Activated CD8-positive, alpha-beta memory T cell treated with anti-CD3 and anti-CD28 coated beads, Interleukin-2, amount 10 ng/mL, durations not matched to agents 7 days and 5 days (primary cell): ENCODE measurements around the gene STIL. TPM values are rescaled to one million over a fixed set of nuclear protein-coding genes. Genes with fewer than 3 reads are reported as not detected.

Experiments used
- ATAC-seq: fragments of 150-1000 bp; cut with Tn5 transposase; one replicate; pipeline ENCODE4 v1.10.0; 2021; ENCODE audit warnings: moderate library complexity
- CTCF ChIA-PET: fragments of 350-600 bp; sonication (Branson Sonifier 250); formaldehyde crosslinking; loops from one replicate; lab custom pipeline; 2021; ENCODE audit warnings: antibody characterized with exemption; lab: Charles Lee
- DNase-seq: peaks from one replicate; pipeline ENCODE4 v3.0.0-alpha.2; 2020
- H3K27ac Mint-ChIP-seq: one replicate; pipeline ENCODE4 v1.8.0; 2021; ENCODE audit warnings: mild to moderate bottlenecking, mixed read lengths
- H3K27me3 Mint-ChIP-seq: one replicate; pipeline ENCODE4 v1.8.0; 2021; ENCODE audit warnings: mixed read lengths
- H3K36me3 Mint-ChIP-seq: one replicate; pipeline ENCODE4 v1.8.0; 2021; ENCODE audit warnings: mild to moderate bottlenecking, mixed read lengths
- H3K4me1 Mint-ChIP-seq: one replicate; pipeline ENCODE4 v1.8.0; 2021; ENCODE audit warnings: mixed read lengths
- H3K4me3 Mint-ChIP-seq: one replicate; pipeline ENCODE4 v1.8.0; 2021; ENCODE audit warnings: mild to moderate bottlenecking, moderate library complexity, mixed read lengths
- H3K9me3 Mint-ChIP-seq: one replicate; pipeline ENCODE4 v1.8.0; 2022; ENCODE audit warnings: low read depth, mixed read lengths
- total RNA-seq, 2 experiments: library from RNA; stranded (reverse); gene quantifications; one replicate each; pipeline ENCODE4 v1.2.3, GENCODE V29; 2021

STIL gene
- total RNA-seq, 2 experiments from 2014 or later, result 38.6 to 51.3 TPM

DNA sequence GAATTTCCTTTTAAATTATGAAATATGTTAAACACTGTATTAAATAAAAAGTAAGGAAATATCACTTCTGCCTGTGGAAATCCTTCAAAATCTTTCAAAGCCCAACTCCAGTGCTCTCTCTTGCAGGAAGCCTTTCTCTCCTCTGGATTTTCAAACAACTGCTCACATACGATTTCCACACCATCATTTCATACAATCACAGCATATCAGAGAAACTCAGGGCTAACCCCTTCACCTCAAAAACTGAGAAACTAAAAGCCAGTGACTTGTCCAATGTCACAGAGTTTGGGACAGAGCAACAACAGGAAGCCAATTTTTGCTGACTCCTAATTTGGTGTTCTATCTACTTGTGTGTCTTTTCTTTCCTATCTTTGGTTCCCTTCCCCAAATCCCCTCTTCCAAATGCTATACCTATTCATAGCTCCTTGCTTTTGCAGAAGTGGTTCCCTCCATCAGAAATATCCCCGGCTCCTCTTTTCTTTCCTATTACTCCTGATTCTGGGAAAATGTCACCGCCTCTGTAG is 69.5 kb downstream of the STIL start:
- no peak for ATAC-seq
- no peak for DNase-seq
- Mint-ChIP-seq H3K36me3 (peaks cover 4% of the 10 kb centered on the region), H3K27me3 (peaks cover 39% of the 10 kb centered on the region), H3K27ac (no peak overlapping the region), H3K4me1 (peaks cover 3% of the 10 kb centered on the region), H3K9me3 (no peaks in the 10 kb centered on the region), H3K4me3 (no peak overlapping the region)
- CTCF ChIA-PET, result interaction anchor here (1.4 to 3.5 kb wide), 2 partner anchors 51 to 191 kb away, joined by 5 to 9 read pairs; no protein-coding TSS in a partner anchor

DNA sequence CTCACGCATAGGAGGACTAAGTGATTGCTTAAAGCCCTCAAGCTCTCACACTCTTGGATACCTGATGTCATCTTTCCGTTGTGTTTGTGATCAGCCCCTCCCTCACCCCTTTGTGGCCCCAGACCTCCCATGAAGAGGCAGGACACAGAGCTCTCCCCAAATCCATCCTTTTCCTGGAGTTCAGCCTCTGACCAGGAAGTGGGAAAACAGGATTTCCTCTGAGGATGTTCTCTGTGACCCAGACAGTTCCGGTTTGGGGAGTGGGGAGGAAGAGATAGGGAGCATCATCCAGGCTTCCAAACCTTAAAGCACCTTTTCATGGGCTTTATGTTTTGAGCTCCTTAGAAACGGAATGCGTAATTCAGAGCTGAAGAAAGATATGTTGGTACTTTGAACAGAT is 70.0 kb downstream of the STIL start:
- Mint-ChIP-seq H3K27ac (no peak overlapping the region), H3K9me3 (no peaks in the 10 kb centered on the region), H3K36me3 (peaks cover 1% of the 10 kb centered on the region), H3K27me3 (peaks cover 44% of the 10 kb centered on the region), H3K4me1 (peaks cover 8% of the 10 kb centered on the region), H3K4me3 (no peak overlapping the region)
- DNase-seq, result no peak
- CTCF ChIA-PET, result interaction anchor here (1.4 to 3.5 kb wide), 2 partner anchors 51 to 192 kb away, joined by 5 to 9 read pairs; no protein-coding TSS in a partner anchor
- no peak for ATAC-seq

DNA sequence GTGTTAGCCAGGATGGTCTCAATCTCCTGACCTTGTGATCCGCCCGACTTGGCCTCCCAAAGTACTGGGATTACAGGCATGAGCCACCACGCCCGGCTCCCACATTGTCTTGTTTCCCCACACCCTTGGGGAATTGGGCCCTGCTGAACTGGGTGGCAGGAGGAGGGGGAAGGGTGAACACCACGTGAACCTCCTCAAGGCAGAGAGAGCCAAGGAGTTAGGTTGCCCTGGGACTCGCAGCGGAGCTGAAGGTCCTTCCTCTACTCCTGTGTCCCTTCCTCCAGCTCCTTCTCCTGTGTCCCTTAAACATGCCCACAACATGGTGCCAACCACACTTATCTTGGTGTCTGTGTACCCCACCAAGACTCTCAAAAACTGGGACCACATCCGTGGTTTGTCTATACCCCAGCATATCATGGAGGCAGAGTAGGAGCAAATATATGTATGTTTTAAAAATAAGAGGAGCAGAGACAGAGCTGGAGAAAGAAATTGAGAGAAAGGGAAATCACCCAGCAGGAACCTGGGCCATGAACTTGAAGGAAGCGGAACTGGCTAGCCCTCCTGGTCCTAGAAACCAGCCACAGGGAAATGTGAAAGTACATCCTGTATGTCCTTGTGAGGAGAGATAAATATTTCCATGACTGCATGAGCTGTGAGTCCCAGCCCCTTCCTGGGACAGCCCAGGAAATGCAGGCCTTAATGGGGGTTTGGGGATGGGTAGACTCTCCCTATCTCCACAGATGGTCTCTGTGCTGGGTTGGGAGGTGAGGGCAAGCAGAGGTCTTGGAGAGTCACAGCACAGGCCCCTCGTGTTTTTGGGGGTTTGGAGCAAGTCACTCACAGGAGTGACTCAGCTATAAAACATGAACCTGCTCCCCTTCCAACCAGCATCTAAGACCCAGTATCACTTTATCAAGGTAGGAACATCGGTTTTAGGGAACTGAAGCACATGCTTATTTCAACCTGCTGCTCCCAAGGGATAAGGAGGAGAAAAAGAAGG is 72.5 kb downstream of the STIL start:
- CTCF ChIA-PET, result interaction anchor here (0.9 to 1.0 kb wide), 2 partner anchors 10 to 62 kb away, joined by 3 read pairs; no protein-coding TSS in a partner anchor
- no peaks in the 10 kb centered on the region for H3K36me3 Mint-ChIP-seq
- H3K4me3 Mint-ChIP-seq, result no peak overlapping the region
- no peak overlapping the region for H3K27ac Mint-ChIP-seq
- DNase-seq (no peak), ATAC-seq (no peak)
- H3K4me1 Mint-ChIP-seq, result peaks cover 12% of the 10 kb centered on the region
- no peaks in the 10 kb centered on the region for H3K9me3 Mint-ChIP-seq
- H3K27me3 Mint-ChIP-seq, result peaks cover 58% of the 10 kb centered on the region

DNA sequence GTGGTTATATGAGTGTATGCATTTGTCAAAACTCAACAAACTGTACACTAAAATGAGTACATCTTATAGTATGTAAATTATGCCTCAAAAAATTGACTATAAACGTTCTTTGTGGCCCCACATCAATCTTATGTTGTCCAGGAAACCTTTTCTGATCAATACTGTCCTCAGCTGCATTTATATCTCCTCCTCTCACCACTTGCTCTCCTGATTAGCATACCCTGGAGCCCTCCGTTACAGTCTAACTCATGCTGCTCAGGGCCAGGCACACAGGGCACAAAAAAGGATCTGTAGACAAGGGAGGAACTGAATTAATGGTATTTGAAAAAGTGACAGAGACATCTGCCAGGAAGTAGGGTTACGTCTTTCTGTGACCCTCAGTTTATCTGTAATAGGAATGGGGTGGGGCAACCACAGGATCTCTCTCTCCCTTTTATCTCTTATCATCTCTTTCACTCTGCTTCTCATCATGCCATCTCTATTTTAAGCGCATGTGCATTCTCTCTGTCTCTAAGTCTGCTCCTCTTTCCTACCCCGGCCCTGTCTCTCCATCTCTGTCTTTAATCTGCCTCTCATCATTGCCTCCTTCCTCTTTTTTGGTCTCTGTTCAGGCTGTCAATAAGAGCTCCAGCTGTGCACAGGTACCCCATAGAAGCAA is 74.9 kb downstream of the STIL start:
- Mint-ChIP-seq H3K4me1 (peaks cover 13% of the 10 kb centered on the region), H3K4me3 (no peak overlapping the region), H3K27me3 (peaks cover 61% of the 10 kb centered on the region), H3K27ac (no peak overlapping the region), H3K9me3 (no peaks in the 10 kb centered on the region), H3K36me3 (no peaks in the 10 kb centered on the region)
- DNase-seq (no peak), ATAC-seq (peak; percentile 33)
- CTCF ChIA-PET, result interaction anchor here (0.6 to 1.8 kb wide), 4 partner anchors 22 to 199 kb away, joined by 4 to 5 read pairs (median 4); partner anchors contain the start of gene FOXD2

DNA sequence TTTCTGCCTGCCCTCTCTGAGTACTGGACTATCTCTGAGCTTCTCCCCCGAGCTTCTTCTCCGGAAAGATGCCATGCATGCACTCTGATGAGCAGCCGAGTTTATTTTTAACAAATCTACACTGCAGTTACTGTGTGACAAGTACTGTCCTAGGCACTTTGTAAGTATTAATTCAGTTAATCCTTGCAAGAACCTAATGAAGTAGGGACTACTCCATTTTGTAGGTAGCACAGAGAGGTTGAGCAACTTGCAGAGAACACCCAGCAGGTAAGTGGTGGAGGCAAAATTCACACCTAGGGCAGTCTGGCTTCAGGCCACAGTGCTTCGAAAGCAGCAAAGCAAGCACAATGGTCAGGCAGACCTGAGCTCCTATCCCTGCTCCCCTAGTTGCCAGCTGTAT is 78.1 kb downstream of the STIL start:
- no peaks in the 10 kb centered on the region for H3K36me3 Mint-ChIP-seq
- no peak overlapping the region for H3K4me3 Mint-ChIP-seq
- CTCF ChIA-PET, result interaction anchor here (1.2 to 2.5 kb wide), 3 partner anchors 9 to 201 kb away, joined by 4 to 9 read pairs (median 4); partner anchors contain the start of gene FOXD2
- H3K27me3 Mint-ChIP-seq, result peaks cover 72% of the 10 kb centered on the region
- no peaks in the 10 kb centered on the region for H3K9me3 Mint-ChIP-seq
- no peak for ATAC-seq
- H3K27ac Mint-ChIP-seq, result no peak overlapping the region
- H3K4me1 Mint-ChIP-seq, result peaks cover 21% of the 10 kb centered on the region
- no peak for DNase-seq

DNA sequence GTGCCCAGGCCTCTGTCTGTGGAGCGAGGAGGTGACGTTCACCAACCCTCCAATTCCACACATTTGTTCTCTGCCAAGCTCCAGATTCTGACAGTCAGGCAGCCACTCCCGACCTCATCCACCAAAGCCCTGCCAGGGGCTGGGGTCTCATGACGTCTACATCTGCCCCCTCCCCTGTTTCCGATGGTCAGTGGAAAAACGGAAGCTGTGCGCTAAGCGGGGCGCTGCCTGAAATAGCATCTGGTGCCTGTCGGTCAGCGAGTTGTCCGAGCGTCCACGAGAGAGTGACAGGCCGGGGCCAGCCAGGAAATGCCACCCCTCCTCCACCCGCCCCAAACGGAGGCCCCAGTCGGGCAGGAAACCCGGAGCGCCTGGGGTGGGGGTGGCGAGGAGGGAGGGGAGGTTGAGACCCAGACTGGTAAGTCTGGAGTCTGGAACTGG is 78.7 kb downstream of the STIL start:
- Mint-ChIP-seq H3K27ac (no peak overlapping the region), H3K9me3 (no peaks in the 10 kb centered on the region), H3K4me1 (peaks cover 23% of the 10 kb centered on the region), H3K4me3 (no peak overlapping the region), H3K27me3 (peaks cover 78% of the 10 kb centered on the region), H3K36me3 (no peaks in the 10 kb centered on the region)
- CTCF ChIA-PET, result interaction anchor here (1.2 to 1.3 kb wide), 2 partner anchors 8 to 202 kb away, joined by 4 read pairs; partner anchors contain the start of gene FOXD2
- DNase-seq, result no peak
- ATAC-seq, result no peak

DNA sequence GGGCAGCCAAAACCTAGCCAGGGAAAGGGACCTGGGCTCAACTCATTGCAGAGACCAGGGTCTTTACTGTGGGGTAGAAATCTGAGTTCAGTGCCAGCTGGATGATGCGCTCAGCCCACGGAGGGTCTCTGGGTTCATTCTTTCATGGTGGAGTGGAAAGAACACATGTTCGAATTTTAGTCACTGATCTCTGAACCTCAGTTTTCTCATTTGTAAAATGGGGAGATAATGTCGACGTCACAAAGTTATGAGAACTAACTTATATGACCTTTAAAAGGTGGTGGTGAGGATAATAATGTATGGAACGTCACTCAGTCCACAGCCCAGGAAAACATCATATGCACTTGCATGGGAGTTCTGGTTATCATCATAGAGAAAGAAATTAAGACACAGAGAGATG is 80.8 kb downstream of the STIL start:
- peaks cover 15% of the 10 kb centered on the region for H3K4me1 Mint-ChIP-seq
- H3K9me3 Mint-ChIP-seq, result no peaks in the 10 kb centered on the region
- DNase-seq (no peak), ATAC-seq (no peak)
- no peak overlapping the region for H3K4me3 Mint-ChIP-seq
- no peak overlapping the region for H3K27ac Mint-ChIP-seq
- no peaks in the 10 kb centered on the region for H3K36me3 Mint-ChIP-seq
- peaks cover 87% of the 10 kb centered on the region for H3K27me3 Mint-ChIP-seq
- CTCF ChIA-PET, result no interaction called here

DNA sequence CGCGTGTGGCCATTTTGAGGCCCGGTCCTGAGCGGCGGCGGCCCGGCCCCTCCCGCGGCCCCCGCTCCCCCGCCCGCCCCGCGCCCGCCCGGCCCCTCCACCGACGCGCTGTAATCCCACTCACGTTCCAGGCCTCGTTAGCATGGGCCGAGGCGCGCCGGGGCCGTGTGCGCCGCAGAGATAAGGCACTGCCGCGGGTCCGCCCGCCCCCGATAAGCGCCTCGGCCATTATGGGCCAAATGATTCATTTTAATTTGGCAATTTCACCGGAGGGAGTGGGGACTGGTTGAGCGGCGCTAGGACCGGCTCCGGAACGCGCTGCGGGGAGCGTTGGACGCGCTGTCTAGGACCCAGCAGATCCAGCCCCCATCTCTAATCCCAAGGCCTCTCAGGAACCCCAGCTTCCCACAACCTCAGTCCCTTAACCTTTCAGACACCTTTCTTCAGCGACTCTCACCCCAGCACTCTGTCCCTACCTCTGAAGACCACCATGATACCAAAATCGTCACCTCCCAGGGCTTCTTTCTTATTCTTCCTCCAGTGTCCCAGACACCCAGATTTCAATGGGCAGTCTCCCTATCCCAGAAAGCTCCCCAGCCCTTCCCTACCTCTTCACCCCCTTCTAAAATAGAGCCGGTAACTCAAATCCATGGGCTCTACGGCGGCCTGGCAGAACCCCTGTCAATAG is 81.6 kb downstream of the STIL start, which contains the start of gene TAL1:
TAL1 (minus strand) TSS at position 39 of the 688 bp plus-strand sequence. CDS start 6,337 bp downstream, outside the sequence.
- CTCF ChIA-PET, result no interaction called here
- peak within 1 kb of the TSS; percentile 49 for H3K4me3 Mint-ChIP-seq
- H3K36me3 Mint-ChIP-seq, result no peaks in the 10 kb centered on the region
- peaks cover 15% of the 10 kb centered on the region for H3K4me1 Mint-ChIP-seq
- no peaks in the 10 kb centered on the region for H3K9me3 Mint-ChIP-seq
- peak within 1 kb of the TSS; percentile 6 for H3K27ac Mint-ChIP-seq
- H3K27me3 Mint-ChIP-seq, result peaks cover 90% of the 10 kb centered on the region
- ATAC-seq (peak; percentile 18), DNase-seq (no peak)

DNA sequence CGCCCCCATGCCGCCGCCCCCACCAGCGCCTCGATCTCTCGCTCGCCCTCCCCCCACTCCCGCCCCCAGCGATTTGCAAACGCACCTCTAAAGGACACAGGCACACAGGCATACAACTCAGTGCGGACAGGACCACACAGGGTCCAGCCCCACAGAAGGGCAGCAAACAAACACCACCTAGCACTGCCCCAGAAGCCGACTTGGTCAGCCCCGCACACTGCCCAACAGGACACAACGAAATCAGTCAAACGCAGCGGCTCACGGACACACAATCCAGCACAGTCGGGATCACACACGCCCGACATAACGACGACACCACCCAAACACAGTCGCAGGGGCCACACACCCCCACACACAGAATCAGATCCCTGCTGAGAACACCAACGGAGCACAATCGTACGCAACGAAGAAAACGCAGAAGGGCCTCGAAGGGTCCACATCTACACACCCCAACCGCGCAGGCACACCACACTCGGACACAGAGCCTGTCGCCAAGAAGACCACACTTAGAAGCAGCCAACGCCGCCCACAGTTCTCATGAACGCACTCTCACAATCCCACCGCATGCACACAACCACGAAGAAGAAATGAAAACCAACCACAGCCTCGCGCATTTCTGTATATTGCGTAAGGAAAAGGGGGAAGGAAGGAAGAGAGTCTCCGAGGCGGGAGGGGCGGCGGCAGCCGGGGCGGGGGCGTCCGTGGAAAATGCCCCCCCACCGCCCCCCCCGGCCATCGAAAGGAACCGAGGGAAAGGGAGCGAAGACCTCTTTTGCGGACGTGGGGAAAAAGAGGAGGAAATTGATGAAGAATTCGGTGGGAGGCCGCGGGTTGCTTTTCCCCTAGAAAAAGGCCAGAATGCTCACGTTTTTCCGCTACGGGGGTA is 82.4 kb downstream of the STIL start:
- peak overlapping the region; percentile 6 for H3K27ac Mint-ChIP-seq
- H3K27me3 Mint-ChIP-seq, result peaks cover 94% of the 10 kb centered on the region
- no peaks in the 10 kb centered on the region for H3K9me3 Mint-ChIP-seq
- H3K4me3 Mint-ChIP-seq, result peak overlapping the region; percentile 49
- no peaks in the 10 kb centered on the region for H3K36me3 Mint-ChIP-seq
- H3K4me1 Mint-ChIP-seq, result peaks cover 15% of the 10 kb centered on the region
- DNase-seq (no peak), ATAC-seq (peak; percentile 43)
- CTCF ChIA-PET, result no interaction called here

DNA sequence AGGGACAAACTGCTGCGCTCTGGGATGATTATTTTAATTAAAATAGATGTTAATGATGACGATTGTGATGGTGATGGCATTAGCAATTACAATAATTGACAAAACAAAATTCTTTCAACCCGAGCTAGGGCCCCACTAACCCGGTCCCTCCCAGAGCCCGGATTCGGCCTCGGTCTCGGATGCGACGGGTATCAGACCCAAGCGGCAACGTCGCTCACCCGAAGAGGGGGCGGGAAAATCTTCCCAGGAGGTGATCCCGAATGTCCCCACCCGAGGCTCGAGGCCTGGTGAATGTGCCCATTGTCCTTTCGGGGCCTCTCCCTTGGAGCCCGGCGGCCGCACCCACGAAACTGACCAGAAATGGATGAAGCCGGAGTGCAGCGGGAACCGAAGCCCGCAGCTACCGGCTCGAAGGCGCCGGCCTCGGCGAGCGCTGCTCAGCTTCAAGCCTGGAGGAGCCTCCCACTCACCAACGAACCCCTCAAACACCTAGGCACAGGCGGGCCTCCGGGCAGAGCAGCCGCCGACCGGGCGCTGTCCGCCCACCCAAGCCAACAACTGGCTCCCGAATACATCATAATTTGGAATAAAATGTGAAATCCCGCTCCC is 83.2 kb downstream of the STIL start:
- Mint-ChIP-seq H3K4me1 (peaks cover 18% of the 10 kb centered on the region), H3K9me3 (no peaks in the 10 kb centered on the region), H3K4me3 (no peak overlapping the region), H3K27me3 (peaks cover 94% of the 10 kb centered on the region), H3K27ac (no peak overlapping the region), H3K36me3 (no peaks in the 10 kb centered on the region)
- CTCF ChIA-PET, result no interaction called here
- DNase-seq, result no peak
- no peak for ATAC-seq

DNA sequence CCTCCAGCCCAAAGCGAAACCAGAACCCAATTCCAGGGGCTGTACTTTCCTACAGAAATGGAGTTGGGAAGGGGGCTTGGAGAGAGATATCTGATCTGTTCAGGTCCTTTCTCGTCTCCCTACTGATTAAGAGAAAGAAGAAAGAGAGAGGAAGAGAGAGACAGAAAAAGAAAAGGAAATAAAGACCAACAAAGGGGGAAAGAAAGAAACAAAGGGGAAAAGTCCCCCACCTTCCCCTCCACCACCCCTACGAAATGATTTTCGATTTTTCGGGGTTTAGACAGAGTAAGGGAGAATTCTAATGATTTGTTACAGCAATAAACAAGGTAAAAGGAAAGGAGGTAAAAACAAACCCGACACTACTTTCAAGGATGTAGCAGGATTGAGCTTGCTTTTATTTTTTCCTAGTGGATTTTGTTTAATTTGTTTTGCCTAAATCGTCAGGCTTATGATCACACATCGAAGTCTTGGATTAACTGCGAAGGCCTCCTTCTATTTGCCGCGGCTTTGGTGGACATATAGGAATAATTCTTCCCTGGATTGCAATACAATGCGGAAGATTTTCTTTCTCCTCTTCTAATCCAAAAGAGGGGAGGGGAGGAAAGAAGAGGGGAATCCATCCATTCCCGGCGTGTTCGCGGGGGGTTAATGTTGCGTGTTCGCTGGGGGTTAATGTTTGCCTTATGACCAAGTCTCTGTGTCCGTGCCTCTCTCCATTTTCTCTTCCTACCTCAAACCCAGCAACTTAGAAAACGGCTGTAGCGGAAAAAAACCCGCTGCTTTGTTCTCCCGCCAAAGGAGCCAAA is 83.9 kb downstream of the STIL start:
- peaks cover 16% of the 10 kb centered on the region for H3K4me1 Mint-ChIP-seq
- no peaks in the 10 kb centered on the region for H3K9me3 Mint-ChIP-seq
- no peak for ATAC-seq
- H3K27ac Mint-ChIP-seq, result peak overlapping the region; percentile 37
- CTCF ChIA-PET, result interaction anchor here (0.9 kb wide), 1 partner anchor 37 kb away, joined by 3 read pairs; no protein-coding TSS in a partner anchor
- DNase-seq, result no peak
- no peaks in the 10 kb centered on the region for H3K36me3 Mint-ChIP-seq
- H3K4me3 Mint-ChIP-seq, result no peak overlapping the region
- peaks cover 91% of the 10 kb centered on the region for H3K27me3 Mint-ChIP-seq
